OCI-LY3 (cell line): Measurements from ENCODE around the gene IFNAR1.

Experiments used
- CTCF ChIP-seq: fragments of 200-600, 300-600 bp; sonication (generic); IDR thresholded peaks from 2 replicates; pipeline ENCODE4 v1.5.1; 2014; ENCODE audit warnings: antibody characterized with exemption, low read length, low read depth
- EZH2phosphoT487 ChIP-seq: fragments of 200-600 bp; shearing (Covaris generic); IDR thresholded peaks from 2 replicates; pipeline ENCODE4 v1.6.1; 2018; ENCODE audit warnings: antibody characterized with exemption, mixed run types, low read depth

DNA sequence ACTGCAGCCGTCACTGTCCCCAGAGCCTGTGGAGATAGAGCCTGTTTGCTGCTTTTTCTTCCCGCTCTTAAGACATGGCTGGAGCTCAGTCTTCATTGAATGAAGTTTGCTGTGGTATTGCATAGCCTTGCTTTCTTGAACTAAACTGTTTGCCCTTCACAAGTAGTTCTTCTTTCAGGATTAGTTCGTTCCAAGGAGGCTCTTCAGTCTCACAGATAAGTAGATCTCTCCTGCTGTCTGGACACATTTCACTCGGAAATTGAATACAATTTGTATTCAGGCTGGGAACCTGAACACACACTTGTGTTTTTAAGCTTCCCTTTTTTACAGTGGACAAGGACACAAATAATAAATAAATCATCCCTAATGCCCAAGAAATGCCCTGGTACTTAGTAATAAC is 34.7 kb downstream of the IFNAR1 start:
- TF ChIP-seq CTCF (no peak), EZH2phosphoT487 (no peak)
